GM18519 (cell line): Measurements from ENCODE around the gene TC2N.
"Not testable (repeated sequence)": the region's sequence is repeated elsewhere in the genome, so short reads cannot be mapped to it uniquely, and the experiment has no call there.

Experiments
- ATAC-seq: cut with Tn5 transposase; IDR thresholded peaks from one replicate; pipeline ENCODE4 v1.9.1; 2021; ENCODE audit warnings: mild to moderate bottlenecking, moderate library complexity; ENCODE audit not compliant: unreplicated experiment, low FRiP score

Gene TC2N

GRCh38 chr14:91774140-91775096 lies 92.9 kb downstream of the TC2N start:
- no peak for ATAC-seq

- ATAC-seq, result no peak
Observed at GRCh38 chr14:91770185-91770584, 97.2 kb downstream of the TC2N start.

- no peak for ATAC-seq
Observed at GRCh38 chr14:91755570-91756295, 111.6 kb downstream of the TC2N start.

DNA sequence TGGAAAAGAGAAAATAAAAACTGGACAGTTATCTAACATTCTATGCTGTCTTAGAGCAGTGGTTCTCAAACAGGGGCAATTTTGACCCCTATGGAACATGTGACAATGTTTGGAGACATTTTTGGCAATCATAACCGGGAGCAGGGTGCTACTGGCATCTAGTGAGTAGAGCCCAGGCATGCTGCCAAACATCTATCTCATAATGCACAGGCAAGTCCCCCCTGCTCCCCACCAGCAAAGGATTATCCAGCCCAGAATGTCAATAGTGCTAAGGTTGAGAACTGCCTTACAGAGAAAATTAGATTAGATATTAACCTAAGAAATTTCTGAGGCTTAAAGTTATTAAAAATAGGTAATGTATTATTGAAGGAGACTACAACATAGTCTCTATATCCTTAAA lies 112.5 kb downstream of the TC2N start:
- no peak for ATAC-seq

DNA sequence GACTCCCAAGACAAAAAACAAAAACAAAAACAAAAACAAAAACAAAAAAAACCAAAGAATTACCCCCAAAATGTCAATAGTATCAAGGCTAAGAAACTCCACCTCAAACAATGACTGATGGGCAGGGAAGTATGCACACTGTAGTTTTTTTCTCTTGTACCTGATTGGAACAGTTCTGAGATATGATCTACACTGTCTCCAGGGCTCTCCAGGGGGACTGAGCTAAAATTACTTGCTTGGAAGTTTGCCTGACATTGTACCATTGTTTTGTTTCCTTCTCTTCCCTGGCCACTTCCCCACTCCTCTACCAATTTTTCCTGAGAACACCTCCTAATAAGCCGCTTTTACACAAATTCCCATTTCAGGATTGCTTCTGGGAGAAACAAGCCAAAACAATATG lies 113.2 kb downstream of the TC2N start:
- no peak for ATAC-seq

DNA sequence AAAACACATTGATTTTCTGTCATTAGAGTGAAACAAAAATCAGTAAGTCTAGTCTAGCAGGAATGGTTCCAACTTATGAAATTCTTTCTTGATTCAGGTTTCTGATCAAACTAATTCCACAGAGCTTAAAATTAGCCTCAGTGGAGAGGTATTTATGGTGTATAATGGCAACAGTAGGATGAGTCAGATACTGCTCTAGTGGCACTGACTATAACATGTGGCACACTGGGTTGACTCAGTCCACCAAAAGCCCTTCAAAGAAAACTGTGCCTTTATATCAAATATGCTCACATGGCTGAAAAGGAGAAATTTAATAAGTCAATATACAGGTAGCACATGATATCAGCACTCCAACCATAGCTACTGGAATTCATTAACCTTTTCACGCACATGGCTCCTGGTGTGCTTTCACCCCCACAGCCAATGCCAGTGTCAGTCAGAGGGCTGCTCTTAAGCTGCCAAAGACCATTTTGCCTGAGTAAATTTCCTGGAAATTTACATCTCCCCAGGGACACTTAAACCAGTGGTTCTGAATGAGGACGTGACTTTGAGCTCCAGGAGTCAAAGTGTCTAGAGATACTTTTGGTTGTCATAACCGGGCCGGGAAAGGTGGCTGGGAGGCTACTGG lies 113.7 kb downstream of the TC2N start:
- ATAC-seq, result no peak

DNA sequence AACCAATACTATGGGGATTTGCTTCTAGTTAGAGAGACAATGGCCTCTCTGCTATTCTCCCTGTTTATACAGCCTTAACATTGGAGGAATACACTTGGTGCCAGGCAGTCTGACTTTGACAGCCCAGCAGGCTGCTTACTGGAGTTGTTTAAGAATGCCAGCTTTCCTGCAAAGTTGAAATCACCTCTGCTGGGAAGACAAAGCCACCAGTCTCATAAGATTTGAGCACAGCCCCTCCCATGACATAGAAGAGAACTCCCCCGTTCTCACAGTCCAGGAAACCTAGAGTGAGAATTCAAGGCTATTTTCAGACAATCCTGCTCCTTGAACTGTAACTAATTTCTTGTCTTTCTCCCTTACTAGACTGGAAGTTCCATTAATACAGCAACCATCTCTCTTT lies 114.4 kb downstream of the TC2N start:
- no peak for ATAC-seq

DNA sequence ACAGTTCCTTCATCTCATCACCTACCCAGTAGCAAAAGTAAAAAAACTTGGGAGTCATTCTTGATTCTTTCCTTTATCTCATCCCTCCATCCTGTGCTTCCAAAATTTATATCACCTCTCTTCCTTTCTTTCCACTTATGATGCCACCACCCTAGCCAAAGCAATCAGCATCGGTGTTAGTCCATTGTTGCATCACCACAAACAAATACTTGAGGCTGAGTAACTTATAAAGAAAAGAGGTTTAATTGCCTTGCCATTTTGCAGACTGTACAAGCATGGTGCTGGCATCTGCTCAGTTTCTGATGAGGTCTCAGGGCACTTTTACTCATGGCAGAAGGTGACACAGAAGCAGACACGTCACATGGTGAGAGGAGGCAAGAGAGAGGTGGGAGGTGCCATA lies 115.6 kb downstream of the TC2N start:
- no peak for ATAC-seq

GRCh38 chr14:91750634-91751198 lies 116.6 kb downstream of the TC2N start:
- no peak for ATAC-seq

- ATAC-seq, result no peak
Observed at GRCh38 chr14:91749868-91750267, 117.5 kb downstream of the TC2N start.

DNA sequence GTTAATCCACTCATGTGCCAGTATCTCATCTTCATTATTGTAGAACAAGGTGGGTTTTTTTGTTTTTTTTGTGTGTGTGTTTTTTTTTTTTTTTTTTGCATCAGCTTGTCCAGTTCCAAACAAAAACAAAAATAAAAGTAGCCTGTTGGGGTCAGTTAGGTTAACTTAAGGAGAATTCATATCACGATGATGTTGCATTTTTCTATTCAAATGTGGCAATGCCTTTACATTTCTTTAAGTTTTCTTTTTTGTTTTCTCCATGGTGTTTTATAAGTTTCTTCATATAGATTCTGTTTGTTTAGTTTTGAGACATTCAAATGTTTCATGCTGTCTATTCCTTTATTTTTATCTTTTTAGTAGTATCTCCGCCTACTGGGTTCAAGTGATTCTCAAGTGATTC lies 119.3 kb downstream of the TC2N start:
- no peak for ATAC-seq

GRCh38 chr14:91745344-91745743 lies 122.0 kb downstream of the TC2N start:
- ATAC-seq, result no peak

GRCh38 chr14:91744068-91744480 lies 123.3 kb downstream of the TC2N start:
- no peak for ATAC-seq

DNA sequence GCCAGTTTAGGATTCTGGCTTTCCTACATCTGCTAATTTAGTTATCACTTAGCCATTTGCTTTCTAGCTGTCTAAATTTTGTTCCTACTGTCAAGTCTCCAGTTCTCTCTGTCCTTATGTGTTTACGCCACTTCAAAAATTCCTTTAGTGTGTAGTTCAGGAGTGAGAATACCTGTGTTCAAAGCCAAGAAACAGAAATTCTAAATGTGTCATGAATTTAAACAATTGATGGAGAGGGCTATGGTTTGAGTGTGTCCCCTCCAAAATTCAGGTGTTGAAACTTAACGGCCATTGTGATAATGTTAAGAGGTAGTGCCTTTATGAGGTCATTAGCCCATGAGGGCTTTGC lies 124.1 kb downstream of the TC2N start:
- ATAC-seq, result no peak

- ATAC-seq, result no peak
Observed at GRCh38 chr14:91742621-91743304, 124.6 kb downstream of the TC2N start.

GRCh38 chr14:91739867-91740266 lies 127.5 kb downstream of the TC2N start:
- ATAC-seq, result not testable (repeated sequence)

GRCh38 chr14:91737619-91738018 lies 129.7 kb downstream of the TC2N start:
- no peak for ATAC-seq

DNA sequence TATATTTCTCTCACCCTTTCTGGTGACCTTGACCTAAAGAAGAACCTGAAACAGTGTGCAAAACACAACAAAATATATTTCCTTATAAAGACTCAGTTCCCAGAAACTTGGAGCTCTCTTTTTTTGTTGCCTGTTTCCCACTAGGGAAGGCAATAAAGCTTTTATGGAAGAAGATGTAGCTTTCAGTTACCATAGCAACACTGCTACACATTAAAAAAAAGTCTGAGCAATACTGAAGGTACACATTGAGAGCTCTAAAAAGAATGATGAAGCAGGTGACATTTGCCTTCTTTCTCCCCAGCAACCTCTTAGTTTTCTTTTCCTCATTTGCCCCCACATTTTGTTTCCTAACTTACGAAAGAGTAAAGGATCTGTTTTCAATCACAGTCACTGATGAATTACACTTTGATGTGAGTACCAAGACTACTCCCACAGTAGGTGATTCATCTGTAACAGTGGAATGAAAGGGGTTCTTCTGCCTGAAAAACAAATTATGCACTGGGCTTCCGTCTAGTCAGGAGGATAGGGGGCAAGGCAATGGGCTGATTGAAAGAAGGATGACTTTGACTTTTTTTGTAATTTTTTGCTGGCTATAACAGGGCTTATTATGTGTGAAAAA lies 134.4 kb downstream of the TC2N start:
- ATAC-seq, result no peak

DNA sequence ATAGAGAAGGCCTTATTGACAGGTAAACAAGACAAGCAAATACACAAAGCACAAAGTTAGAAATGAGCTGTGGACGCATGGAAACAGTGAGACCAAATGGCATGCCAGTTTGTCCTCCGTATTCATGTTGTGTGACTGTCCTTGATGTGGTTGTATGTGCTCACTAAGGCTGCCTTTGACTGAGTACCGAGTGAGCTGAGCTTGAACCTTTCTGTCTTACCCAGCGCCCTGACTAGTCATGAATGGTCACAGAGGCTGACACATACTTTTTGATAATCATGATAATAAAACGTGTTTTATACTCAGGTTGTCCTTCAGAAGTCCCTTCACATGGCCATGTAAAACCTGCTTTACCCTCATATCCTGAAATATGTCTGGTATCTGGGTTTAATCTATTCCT lies 134.9 kb downstream of the TC2N start:
- no peak for ATAC-seq

- no peak for ATAC-seq
Observed at GRCh38 chr14:91731986-91732385, 135.3 kb downstream of the TC2N start, which contains the start of gene CATSPERB. CATSPERB (minus strand) TSS chr14:91732086; CDS start chr14:91729479, 2,607 bp downstream.
